ENCODE results near the gene AQP12A.
"Not testable (repeated sequence)": the region's sequence is repeated elsewhere in the genome, so short reads cannot be mapped to it uniquely, and the experiment has no call there.

AQP12A gene, protein sequence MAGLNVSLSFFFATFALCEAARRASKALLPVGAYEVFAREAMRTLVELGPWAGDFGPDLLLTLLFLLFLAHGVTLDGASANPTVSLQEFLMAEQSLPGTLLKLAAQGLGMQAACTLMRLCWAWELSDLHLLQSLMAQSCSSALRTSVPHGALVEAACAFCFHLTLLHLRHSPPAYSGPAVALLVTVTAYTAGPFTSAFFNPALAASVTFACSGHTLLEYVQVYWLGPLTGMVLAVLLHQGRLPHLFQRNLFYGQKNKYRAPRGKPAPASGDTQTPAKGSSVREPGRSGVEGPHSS

DNA sequence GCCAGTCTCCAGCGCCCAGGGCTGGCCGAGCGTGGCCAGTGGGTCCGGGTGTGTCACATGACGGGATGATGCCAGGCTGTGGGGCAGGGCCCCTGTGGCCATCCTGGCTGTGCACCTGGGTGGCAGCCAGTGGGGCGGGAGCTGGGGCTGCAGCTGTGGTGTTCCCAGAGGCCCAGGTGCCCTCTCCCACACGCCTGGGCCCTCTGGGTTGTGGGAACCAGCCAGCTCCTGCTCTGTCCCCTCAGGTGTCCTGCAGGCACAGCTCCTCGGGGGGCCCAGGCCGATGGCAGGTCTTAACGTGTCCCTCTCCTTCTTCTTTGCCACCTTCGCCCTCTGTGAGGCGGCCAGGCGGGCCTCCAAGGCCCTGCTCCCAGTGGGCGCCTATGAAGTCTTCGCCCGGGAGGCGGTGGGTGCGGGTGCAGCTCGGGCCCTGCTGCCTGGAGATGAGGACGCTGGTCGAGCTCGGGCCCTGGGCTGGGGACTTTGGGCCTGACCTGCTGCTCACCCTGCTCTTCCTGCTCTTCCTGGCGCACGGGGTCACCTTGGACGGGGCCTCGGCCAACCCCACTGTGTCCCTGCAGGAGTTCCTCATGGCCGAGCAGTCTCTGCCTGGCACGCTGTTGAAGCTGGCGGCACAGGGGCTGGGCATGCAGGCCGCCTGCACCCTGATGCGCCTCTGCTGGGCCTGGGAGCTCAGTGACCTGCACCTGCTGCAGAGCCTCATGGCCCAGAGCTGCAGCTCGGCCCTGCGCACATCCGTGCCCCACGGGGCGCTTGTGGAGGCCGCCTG is at the start of gene AQP12A:
TSS of gene AQP12A (plus strand) at position 236 of the 790 bp plus-strand sequence. CDS start at position 284, 48 bp downstream.
- not testable (repeated sequence) for H3K27ac ChIP-seq

DNA sequence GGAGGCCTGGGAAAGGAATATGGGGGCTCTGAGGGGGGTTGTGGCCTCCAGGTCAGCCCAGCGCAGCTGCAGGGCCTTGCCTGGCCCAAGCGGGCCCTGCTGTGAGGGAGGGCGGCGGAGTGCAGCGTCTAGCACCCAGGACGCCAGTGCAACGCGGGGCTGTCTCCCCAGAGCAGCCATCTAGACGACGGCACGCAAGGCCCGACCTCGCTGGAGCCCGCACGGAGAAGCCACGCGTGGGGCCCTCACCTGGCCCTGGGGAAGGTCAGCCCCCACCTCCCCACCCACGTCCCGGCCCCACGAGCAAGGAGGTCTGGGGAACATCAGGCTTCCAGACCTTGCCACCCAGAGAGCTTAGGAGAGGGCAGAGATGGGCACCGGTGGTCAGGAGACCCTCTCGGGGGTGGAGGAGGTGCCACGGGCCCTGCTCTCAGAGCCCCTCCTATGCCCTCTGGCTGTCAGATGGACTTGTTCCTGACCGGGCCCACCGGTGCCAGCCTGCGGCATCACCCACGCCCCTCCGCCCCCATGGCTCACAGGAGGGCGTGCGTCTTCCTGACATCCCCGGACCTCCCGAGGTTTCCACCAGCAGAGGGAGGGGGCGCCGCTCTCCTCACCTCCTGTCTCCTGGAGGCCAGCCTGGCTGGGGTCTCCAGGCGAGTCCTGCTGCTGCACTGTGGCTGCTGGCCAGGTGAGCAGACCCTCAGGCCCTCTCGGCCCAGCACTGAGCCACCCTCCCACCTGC is 49.4 kb upstream of the AQP12A start:
- TF ChIP-seq, protein P1, sequence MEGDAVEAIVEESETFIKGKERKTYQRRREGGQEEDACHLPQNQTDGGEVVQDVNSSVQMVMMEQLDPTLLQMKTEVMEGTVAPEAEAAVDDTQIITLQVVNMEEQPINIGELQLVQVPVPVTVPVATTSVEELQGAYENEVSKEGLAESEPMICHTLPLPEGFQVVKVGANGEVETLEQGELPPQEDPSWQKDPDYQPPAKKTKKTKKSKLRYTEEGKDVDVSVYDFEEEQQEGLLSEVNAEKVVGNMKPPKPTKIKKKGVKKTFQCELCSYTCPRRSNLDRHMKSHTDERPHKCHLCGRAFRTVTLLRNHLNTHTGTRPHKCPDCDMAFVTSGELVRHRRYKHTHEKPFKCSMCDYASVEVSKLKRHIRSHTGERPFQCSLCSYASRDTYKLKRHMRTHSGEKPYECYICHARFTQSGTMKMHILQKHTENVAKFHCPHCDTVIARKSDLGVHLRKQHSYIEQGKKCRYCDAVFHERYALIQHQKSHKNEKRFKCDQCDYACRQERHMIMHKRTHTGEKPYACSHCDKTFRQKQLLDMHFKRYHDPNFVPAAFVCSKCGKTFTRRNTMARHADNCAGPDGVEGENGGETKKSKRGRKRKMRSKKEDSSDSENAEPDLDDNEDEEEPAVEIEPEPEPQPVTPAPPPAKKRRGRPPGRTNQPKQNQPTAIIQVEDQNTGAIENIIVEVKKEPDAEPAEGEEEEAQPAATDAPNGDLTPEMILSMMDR (IDR thresholded peaks at IDR 0.05) = no peak
- TF ChIP-seq ZFX (IDR thresholded peaks at IDR 0.05; ENCODE audit: borderline replicate concordance) = no peak
- H3K27ac ChIP-seq = no peak overlapping the region

DNA sequence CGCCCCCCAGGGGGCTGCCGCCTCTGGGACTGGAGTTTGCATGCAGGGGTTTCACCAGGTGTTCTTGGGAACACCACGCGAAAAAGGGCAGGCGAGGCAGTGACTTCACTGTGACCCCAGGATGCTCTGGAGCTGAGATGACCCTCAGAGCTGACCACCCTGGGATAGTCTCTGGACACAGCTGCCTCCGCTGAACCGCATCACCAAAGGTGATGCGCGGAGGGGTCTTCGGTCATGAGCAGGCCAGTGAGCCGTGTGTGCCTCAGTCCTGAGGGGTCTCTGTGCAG is 48.9 kb upstream of the AQP12A start:
- TF ChIP-seq ZFX (IDR thresholded peaks at IDR 0.05; ENCODE audit: borderline replicate concordance) = no peak
- TF ChIP-seq, protein P1 (IDR thresholded peaks at IDR 0.05) = no peak
- H3K27ac ChIP-seq = no peak overlapping the region

DNA sequence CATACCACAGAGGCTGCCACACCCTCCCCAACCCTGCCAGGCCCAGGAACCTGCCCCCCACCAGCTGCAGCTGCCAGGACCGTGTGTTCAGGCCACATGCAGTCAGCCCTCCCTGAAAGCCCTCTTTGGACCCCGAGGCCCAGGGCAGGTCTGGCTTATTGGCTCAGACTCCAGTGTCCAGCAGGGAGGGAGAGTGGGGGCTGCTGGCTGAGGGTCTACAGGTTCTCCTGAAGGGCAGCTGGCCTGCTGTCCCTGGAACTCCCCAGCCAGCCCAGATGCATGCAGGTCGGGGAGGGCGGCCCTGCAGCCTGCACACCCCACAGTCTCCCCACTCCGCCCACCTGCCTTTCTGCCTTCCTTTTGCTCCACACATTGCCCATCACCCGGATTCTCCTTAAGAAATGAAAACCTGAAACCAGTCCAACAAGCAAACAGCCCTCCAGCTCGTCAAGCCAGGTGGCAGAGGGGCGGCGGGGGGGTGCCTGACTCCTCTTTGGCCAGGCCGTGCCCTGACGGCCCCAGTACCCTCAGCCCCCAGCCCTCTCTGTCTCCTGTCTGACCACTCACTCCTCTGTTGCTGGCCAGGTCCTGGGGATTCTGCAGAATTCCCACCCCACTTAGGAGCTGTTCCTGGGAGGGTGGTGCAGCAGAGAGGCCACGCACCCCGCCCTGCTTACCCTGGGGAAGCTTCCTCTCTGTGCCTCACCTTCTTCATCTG is 48.4 kb upstream of the AQP12A start:
- H3K27ac ChIP-seq = no peak overlapping the region
- TF ChIP-seq, protein P1 (IDR thresholded peaks at IDR 0.05) = no peak
- no peak for TF ChIP-seq ZFX (IDR thresholded peaks at IDR 0.05; ENCODE audit: borderline replicate concordance)

DNA sequence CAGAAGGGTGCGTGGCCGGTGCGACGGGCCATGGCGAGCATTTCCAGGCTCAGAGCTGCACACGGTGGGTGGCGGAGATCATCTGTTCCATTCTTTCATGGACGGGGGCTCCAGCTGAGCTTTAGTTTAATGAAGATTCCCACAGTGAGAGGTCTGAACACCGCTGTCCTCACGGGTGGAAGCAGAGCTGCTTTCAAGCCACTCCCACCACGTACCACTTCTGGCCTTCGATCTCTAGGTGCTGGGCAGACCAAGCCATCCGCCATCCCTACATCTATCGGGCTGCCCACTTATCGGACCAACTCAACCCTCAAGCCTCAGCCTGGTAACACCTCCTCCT is 47.9 kb upstream of the AQP12A start:
- TF ChIP-seq ZFX (IDR thresholded peaks at IDR 0.05; ENCODE audit: borderline replicate concordance) = no peak
- TF ChIP-seq, protein P1 (IDR thresholded peaks at IDR 0.05) = no peak
- no peak overlapping the region for H3K27ac ChIP-seq

DNA sequence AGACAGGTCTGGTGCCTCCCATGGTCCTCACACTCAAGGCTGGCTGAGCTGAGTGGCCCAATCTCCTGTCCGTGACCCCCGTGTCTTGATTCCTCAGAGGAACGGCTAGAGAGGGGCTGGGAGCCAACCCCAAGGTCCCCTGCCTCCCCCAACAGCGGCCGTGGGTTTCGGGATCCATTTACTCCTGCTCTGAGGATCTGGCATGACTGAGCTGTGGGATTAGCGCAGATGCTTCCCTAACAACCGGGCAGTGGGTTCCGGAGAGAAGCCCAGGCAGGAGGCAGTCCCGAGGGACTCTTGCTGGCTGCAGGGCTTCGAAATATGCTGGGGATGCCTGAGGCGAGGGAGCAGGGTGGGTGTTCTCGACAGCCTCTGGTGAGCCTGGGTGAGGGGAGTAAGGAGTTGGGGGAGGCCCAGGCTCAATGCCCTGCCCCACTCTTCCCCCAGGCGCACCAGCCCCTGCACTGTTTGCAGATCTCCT is 47.5 kb upstream of the AQP12A start:
- TF ChIP-seq ZFX (IDR thresholded peaks at IDR 0.05; ENCODE audit: borderline replicate concordance) = no peak
- TF ChIP-seq, protein P1 (IDR thresholded peaks at IDR 0.05) = no peak
- no peak overlapping the region for H3K27ac ChIP-seq

DNA sequence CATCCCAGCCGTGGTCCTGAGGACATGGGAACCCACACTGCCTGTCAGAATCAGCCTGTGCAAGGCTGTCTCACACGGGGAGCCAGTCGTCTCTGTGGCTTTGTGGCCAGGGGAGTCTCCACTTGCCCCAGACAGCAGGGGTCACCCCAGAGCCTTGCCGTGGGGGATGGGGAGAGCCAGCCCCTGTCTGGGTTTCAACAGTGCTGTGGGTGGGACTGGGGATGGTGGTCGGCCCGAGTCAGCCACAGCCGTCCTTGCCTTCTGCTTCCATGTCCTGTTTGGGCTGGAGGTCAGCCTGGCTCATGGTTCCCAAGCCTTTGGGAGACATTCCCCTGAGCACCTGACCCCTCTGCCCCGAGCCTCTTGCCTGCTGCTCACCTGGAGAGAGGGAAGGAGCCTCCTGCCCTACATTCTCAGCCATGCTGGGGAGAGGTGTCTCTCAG is 46.8 kb upstream of the AQP12A start:
- H3K27ac ChIP-seq = no peak overlapping the region
- TF ChIP-seq, protein P1 (IDR thresholded peaks at IDR 0.05) = no peak
- no peak for TF ChIP-seq ZFX (IDR thresholded peaks at IDR 0.05; ENCODE audit: borderline replicate concordance)
